Bronchial epithelial cell (primary cell): Measurements from ENCODE around the gene ANKRD27. TPM values are rescaled to one million over a fixed set of nuclear protein-coding genes. Genes with fewer than 3 reads are reported as not detected.
"Not testable (repeated sequence)": the region's sequence is repeated elsewhere in the genome, so short reads cannot be mapped to it uniquely, and the experiment has no call there.

Experiments
- DNase-seq: peaks from one replicate; pipeline ENCODE4 v3.0.0-alpha.2; 2010; ENCODE audit warnings: low read depth
- FAIRE-seq: peaks from 2 replicates; lab custom pipeline; 2011; peaks lifted over from hg19 to GRCh38; lab: Jason Lieb, UNC
- H3K27me3 ChIP-seq: 2 replicates; pipeline ENCODE4 v1.5.1; 2011; ENCODE audit warnings: low read length; ENCODE audit not compliant: control insufficient read depth, insufficient read depth
- H3K36me3 ChIP-seq: 2 replicates; pipeline ENCODE4 v1.5.1; 2011; ENCODE audit warnings: low read length; ENCODE audit not compliant: control insufficient read depth, insufficient read depth
- H3K4me3 ChIP-seq: 2 replicates; pipeline ENCODE4 v1.5.1; 2011; ENCODE audit warnings: mild to moderate bottlenecking, low read depth, low read length, control low read depth
- CTCF ChIP-seq: IDR thresholded peaks from 2 replicates; pipeline ENCODE4 v1.5.1; 2011; ENCODE audit warnings: mild to moderate bottlenecking, moderate library complexity, low read length, control low read depth, inconsistent platforms; ENCODE audit not compliant: insufficient read depth, severe bottlenecking
- total RNA-seq: library from RNA; depleted of rRNA; stranded (reverse); fragments of >200 nt; gene quantifications from 2 replicates; pipeline ENCODE4 v1.2.1, GENCODE V29; 2014

The ANKRD27 gene
- total RNA-seq, 1 donor from 2014 or later = 37.6 TPM

- no peak overlapping the region for H3K4me3 ChIP-seq
- peaks cover 13% of the 10 kb centered on the region for H3K36me3 ChIP-seq
- no peak for TF ChIP-seq CTCF
- no peaks in the 10 kb centered on the region for H3K27me3 ChIP-seq
- FAIRE-seq (no peak), DNase-seq (no peak)
Measured at GRCh38 chr19:32598022-32598421, 77.0 kb downstream of the ANKRD27 start.

GRCh38 chr19:32595491-32595890 lies 79.5 kb downstream of the ANKRD27 start:
- peaks cover 11% of the 10 kb centered on the region for H3K36me3 ChIP-seq
- no peak for DNase-seq
- FAIRE-seq = no peak

GRCh38 chr19:32594021-32594420 lies 81.0 kb downstream of the ANKRD27 start:
- no peaks in the 10 kb centered on the region for H3K27me3 ChIP-seq
- FAIRE-seq = no peak

More at GRCh38 chr19:32595491-32595890, 79.5 kb downstream of the ANKRD27 start:
- TF ChIP-seq CTCF = no peak
- Histone ChIP-seq H3K4me3 (no peak overlapping the region), H3K27me3 (no peaks in the 10 kb centered on the region)

GRCh38 chr19:32587747-32588504 lies 87.1 kb downstream of the ANKRD27 start:
- H3K36me3 ChIP-seq = peaks cover 11% of the 10 kb centered on the region
- H3K27me3 ChIP-seq, FAIRE-seq, H3K4me3 ChIP-seq, DNase-seq: not testable (repeated sequence)

More at GRCh38 chr19:32594021-32594420, 81.0 kb downstream of the ANKRD27 start:
- TF ChIP-seq CTCF = no peak
- no peak overlapping the region for H3K4me3 ChIP-seq
- DNase-seq = no peak
- H3K36me3 ChIP-seq = peaks cover 9% of the 10 kb centered on the region

- no peak for TF ChIP-seq CTCF
- peaks cover 10% of the 10 kb centered on the region for H3K36me3 ChIP-seq
- FAIRE-seq (no peak), DNase-seq (peak; percentile 67)
- H3K4me3 ChIP-seq = peak overlapping the region; percentile 94
- H3K27me3 ChIP-seq = no peaks in the 10 kb centered on the region
Measured at GRCh38 chr19:32581705-32582179, 93.2 kb downstream of the ANKRD27 start.

GRCh38 chr19:32580901-32581704 lies 93.9 kb downstream of the ANKRD27 start, which contains the start of gene PDCD5:
PDCD5 (plus strand) TSS chr19:32581190; CDS start chr19:32581262, 72 bp downstream.
- Histone ChIP-seq H3K27me3 (no peaks in the 10 kb centered on the region), H3K4me3 (peak within 1 kb of the TSS; percentile 94), H3K36me3 (peaks cover 8% of the 10 kb centered on the region)
- TF ChIP-seq CTCF = no peak
- peak; percentile 74 for DNase-seq
- no peak for FAIRE-seq
